ENCODE results near the gene CDKN2B.
"Not testable (repeated sequence)": the region's sequence is repeated elsewhere in the genome, so short reads cannot be mapped to it uniquely, and the experiment has no call there.

CDKN2B gene, protein sequence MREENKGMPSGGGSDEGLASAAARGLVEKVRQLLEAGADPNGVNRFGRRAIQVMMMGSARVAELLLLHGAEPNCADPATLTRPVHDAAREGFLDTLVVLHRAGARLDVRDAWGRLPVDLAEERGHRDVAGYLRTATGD

GRCh38 chr9:22008717-22009505 lies at the start of gene CDKN2B:
Gene CDKN2B (minus strand): TSS chr9:22009305. CDS start chr9:22008953, 352 bp downstream.
- peak; percentile 87 for DNase-seq

DNA sequence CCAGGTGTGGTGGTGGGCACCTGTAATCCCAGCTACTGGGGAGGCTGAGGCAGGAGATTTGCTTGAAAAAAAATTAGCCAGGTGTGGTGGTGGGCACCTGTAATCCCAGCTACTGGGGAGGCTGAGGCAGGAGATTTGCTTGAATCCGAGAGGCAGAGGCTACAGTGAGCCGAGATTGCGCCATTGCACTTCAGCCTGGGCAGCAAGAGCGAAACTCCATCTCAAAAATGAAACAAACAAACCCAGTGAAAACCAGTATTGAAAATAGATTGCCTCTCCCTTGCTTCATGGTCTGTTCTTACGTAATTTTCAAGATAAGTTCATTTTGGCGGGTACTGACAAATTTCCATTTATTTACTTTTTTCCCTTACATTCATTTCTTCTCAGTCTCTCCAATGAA lies 48.9 kb upstream of the CDKN2B start:
- DNase-seq: not testable (repeated sequence)

GRCh38 chr9:22056402-22056801 lies 47.3 kb upstream of the CDKN2B start:
- no peak for DNase-seq

GRCh38 chr9:22055090-22055489 lies 46.0 kb upstream of the CDKN2B start:
- DNase-seq: no peak

DNA sequence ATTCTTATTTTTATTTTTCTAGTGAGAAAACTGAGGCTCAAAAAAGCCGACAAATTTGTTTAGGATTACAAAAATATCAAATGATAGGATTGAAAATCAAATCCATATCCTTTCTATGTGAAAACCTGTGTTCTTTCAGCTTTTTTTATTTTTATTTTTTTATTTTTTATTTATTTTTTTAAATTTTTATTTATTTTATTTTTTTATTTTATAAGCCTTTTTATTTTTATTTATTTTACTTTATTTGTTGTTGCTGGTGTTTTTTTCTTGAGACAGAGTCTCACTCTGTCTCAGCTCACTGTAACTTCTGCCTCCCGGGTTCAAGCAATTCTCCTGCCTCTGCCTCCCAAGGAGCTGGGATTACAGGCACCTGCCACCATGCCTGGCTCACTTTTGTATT lies 45.4 kb upstream of the CDKN2B start:
- DNase-seq: no peak

DNA sequence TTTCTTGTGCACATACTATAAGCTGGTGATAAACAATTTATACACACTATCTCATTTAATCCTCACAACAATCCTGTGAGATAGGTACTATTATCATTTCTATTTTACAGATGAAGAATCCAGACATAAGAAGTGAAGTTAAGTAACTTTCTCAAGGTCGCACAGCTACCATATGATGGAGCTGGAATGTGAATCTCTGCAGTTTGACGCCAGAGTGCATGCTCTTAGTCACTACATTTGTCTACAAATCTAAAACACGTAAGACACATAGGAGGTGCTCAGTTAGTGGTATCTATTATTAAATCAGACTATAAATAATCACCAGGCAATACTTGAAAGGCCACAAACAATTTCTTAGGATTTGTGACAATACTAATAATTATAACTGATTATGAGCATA lies 45.0 kb upstream of the CDKN2B start:
- no peak for DNase-seq

DNA sequence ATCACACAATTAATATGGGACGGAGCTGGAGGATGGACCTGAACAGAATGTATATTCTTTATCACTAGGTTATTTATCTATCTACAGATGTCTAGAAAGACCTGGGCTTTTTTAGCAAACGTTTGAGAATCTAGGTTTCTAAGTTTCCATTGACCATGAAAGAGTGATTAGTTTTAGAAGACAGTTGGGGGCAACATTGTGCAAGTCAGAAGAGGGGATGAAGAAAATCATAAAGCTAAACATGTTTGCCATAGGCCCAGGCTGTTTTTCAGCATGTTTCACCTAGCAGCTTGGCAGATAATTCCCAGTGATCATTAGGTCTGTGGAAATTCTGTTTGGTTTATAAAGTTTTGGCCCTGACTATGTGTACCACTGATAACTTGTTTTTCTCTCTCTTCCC lies 44.1 kb upstream of the CDKN2B start:
- DNase-seq: no peak

DNA sequence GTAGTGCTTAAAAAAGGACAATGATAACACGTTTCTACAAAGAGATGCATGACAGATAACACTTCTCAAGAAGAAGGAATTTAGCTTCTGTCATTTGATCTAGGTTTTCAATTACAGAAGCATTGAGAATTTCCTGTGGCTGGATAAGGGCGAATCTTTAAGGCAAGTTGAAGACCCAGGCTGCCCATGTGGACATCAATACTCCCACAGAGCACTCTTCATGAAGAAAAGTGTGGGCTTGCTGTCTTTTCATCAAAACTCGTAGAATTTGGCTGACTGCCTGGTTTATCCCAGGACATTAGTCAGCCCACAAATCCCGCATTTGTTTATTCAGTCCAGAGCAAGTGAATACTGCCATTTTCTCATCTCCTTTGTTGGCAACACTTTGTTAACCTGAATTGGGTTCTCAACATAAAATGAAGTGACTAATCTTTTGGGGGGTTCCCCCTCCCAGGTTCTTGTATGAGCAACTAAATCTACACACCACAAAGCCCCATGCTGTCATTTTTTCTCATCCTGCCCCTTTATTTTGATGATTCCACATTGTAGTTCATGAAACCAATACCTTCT lies 43.4 kb upstream of the CDKN2B start:
- DNase-seq: no peak

GRCh38 chr9:22050924-22051323 lies 41.8 kb upstream of the CDKN2B start:
- DNase-seq: peak; percentile 48

- DNase-seq: no peak
These were observed 40.3 kb upstream of the CDKN2B start for GRCh38 chr9:22049411-22049810.

GRCh38 chr9:22047596-22047995 lies 38.5 kb upstream of the CDKN2B start:
- no peak for DNase-seq

- no peak for DNase-seq
These were observed 37.3 kb upstream of the CDKN2B start for GRCh38 chr9:22046243-22046885.

DNA sequence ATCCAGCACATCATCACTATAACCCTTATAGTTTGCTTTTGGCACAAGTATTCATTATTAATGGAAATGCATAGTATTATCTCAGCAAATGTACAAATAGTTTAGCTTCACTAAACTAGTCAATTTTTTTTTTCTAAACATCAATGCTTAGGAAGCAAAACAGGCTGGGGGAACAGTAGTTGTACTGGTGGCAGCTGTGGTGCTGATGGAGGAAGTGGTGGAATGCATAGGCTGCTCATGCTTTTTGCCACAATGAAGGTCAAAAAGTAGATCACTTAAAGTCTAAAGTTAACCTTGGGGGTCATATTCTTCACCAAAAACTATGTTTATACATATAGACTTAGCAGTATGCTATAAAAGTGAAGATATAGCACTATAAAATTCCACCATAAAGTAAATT lies 36.3 kb upstream of the CDKN2B start:
- DNase-seq: no peak

DNA sequence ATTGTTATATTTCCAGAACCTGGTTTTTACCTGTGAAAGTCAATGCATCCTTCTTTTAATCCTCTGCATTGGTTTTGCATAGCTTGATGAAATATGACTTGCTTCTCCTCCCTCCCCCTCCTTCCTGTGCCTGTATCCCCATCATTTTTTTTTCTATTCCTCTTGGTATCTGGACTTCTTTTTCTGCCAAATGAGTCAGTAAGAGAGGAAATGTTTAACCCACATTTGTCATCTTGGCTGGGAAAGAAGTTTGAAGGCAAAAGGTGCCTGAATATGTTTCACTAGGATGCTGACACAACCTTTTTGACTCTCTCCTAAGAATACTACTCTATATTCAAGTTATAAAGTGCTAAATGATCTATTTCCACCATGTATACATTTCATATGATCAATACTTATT lies 35.5 kb upstream of the CDKN2B start:
- DNase-seq: no peak

DNA sequence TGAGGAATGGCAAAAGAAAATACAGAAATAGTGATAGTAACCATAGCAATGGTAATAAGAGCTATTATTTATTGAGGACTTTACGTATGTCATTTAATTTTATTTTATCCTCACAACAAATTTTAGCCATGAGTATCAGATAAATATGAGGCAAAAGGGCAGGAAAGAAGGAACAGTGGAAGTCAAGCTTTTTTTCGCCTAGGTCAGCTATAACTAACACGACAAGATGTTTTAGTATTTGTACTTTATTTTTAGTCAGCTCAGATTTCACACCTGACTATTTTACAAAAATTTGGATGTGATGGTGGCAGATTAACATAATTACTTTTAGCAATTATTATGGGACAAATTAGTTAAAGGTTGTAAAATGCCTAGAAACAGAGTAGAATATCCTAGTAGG lies 34.8 kb upstream of the CDKN2B start:
- no peak for DNase-seq

DNA sequence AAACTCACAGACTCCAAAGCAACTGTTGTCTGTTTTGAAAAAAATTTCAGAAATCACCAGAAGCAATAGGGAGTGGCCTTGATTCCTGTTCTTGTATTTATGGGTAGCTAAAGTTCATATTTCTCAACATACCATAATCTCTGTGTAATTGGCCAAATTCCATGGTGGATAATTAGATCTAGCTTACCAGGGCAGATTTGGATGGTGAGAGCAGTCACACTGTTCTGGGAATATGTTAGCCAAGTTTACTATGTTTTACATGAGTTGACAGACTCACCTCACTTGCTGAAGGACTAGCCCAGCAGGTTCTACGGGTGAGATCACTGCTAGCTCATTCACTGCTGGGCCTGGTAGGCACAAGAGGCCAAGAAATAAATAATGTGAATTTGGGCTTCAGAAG lies 32.7 kb upstream of the CDKN2B start:
- no peak for DNase-seq

- DNase-seq: no peak
These were observed 32.2 kb upstream of the CDKN2B start for GRCh38 chr9:22041344-22041743.

GRCh38 chr9:22040760-22041159 lies 31.7 kb upstream of the CDKN2B start:
- no peak for DNase-seq

- DNase-seq: no peak
These were observed 30.2 kb upstream of the CDKN2B start for GRCh38 chr9:22039258-22039657.

- peak; percentile 68 for DNase-seq
These were observed 29.0 kb upstream of the CDKN2B start for GRCh38 chr9:22037954-22038690.

DNA sequence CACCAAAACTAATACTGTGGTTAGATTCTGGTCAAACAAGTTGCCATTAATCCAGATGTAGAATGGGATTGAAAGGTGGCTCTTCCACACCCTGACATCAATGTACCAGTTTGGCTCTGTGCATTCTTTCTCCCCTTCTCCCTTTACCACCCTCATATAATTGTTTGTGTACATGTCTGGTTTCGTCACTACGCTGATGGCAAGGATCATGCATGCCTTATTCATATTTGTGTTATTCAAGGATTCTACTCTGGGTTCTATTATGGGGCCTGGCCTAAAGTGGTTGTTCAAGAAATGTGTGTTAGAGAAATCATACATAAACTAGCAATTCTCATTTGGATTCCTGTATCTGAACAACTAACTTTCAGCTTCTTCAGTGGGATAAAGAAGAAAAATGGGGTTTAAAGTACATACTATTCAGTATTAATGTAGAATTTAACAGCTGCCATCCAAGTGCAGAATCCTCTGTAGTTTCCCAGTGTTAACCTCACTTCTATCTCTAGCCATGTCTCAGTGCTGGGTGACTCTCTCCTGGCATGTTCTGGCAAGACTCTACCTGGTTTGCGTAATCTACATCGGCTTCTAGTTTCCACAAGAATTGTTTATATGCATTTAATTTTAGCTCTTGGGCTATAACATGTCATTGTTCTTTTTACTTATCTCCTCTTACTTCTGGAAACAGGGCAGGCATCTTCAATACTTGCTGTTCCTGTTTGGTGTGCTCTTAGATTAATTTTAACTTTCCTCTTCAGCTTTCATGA lies 27.9 kb upstream of the CDKN2B start:
- no peak for DNase-seq

- peak; percentile 42 for DNase-seq
These were observed 26.5 kb upstream of the CDKN2B start for GRCh38 chr9:22035591-22036011.

All from hematopoietic multipotent progenitor cell treated with erythropoietin and hydrocortisone succinate and interleukin-3 and kit ligand, for 6 days (in vitro differentiated cells).